H1 (cell line): ENCODE results near the gene CATSPERD. TPM values are rescaled to one million over a fixed set of nuclear protein-coding genes. Genes with fewer than 3 reads are reported as not detected.

Experiments
- KDM4A ChIP-seq: IDR thresholded peaks from one replicate; pipeline ENCODE4 v1.7.1; 2012; ENCODE audit warnings: low read depth, mild to moderate bottlenecking, moderate library complexity, low read length, inconsistent platforms; ENCODE audit not compliant: severe bottlenecking
- PHF8 ChIP-seq: fragments of 200-600 bp; sonication (generic); conservative IDR thresholded peaks from 2 replicates; pipeline ENCODE4 v1.7.1; 2012; ENCODE audit warnings: low read depth, mild to moderate bottlenecking, inconsistent platforms, low read length, moderate library complexity
- TBP ChIP-seq: IDR thresholded peaks from 2 replicates; pipeline ENCODE4 v1.6.1; 2011; ENCODE audit warnings: low read depth, low read length, improper control_type of control experiment
- polyA plus RNA-seq, 7 experiments: library from polyadenylated mRNA; depleted of rRNA in 3 of 7; stranded (reverse) in 5 of 7; unstranded in 2 of 7; fragments of >200 nt in 5 of 7; fragments of 200-250 nt in 2 of 7; gene quantifications; 1 replicate in 5 of 7; 2 replicates in 1 of 7; 4 replicates in 1 of 7; pipeline versions ENCODE4 v1.2.1 to v1.2.3, GENCODE V29; 2011 to 2013; ENCODE audit warnings: missing spikeins in 2 of 7, mixed read lengths in 2 of 7
- total RNA-seq: library from RNA; stranded (reverse); fragmentation: NEBNext Ultra II Directional; extraction: Animal tissue kit (Norgen Biotek cat#: 25700); gene quantifications from 2 replicates; pipeline ENCODE4 v1.2.1, GENCODE V29; 2021

The CATSPERD gene
- total and polyA plus RNA-seq, 2 of the 8 experiments (the other 6 are each of a cell fraction or from before 2014, with no cell fraction given): 0.12 TPM; not detected in 1

- TF ChIP-seq KDM4A (no peak), TBP (no peak), PHF8 (no peak)
- TF ChIP-seq, all 59 proteins: peak for 2
These were observed 22.4 kb upstream of the CATSPERD start (continued) for GRCh38 chr19:5697890-5698634.
